ENCODE data around the gene TERB1.

TERB1 gene

GRCh38 chr16:66801320-66802105, at the start of gene TERB1:
Gene TERB1 (minus strand): TSS chr16:66801584. CDS start chr16:66796798, 4,786 bp downstream.
- no peak within 1 kb of the TSS for H3K9ac ChIP-seq (ENCODE audit: low read depth in 1 of 2, low read length in 2 of 2)
- H3K27me3 ChIP-seq (ENCODE audit: control insufficient read depth in 2 of 2, insufficient read depth in 2 of 2, low read length in 2 of 2), result no peaks in the 10 kb centered on the region
- no peak within 1 kb of the TSS for H3K27ac ChIP-seq (ENCODE audit: low read depth in 2 of 2, low read length in 2 of 2)
- H3K4me1 ChIP-seq (ENCODE audit: control insufficient read depth in 2 of 2, insufficient read depth in 2 of 2, low read length in 2 of 2), result no peaks in the 10 kb centered on the region
- H3K9me3 ChIP-seq (ENCODE audit: control insufficient read depth in 2 of 2, low read length in 2 of 2), result no peaks in the 10 kb centered on the region
- H3K36me3 ChIP-seq (ENCODE audit: control insufficient read depth in 2 of 2, insufficient read depth in 2 of 2, low read length in 2 of 2), result peaks cover 21 to 32% of the 10 kb centered on the region in 2 donors
- no peak within 1 kb of the TSS for H3K4me3 ChIP-seq (ENCODE audit: low read length in 2 of 2)

GRCh38 chr16:66850115-66850815, 48.9 kb upstream of the TERB1 start:
- Histone ChIP-seq H3K4me1 (ENCODE audit: control insufficient read depth in 2 of 2, insufficient read depth in 2 of 2, low read length in 2 of 2) (no peaks in the 10 kb centered on the region), H3K9me3 (ENCODE audit: control insufficient read depth in 2 of 2, low read length in 2 of 2) (no peaks in the 10 kb centered on the region), H3K27ac (ENCODE audit: low read depth in 2 of 2, low read length in 2 of 2) (no peak overlapping the region), H3K9ac (ENCODE audit: low read depth in 1 of 2, low read length in 2 of 2) (no peak overlapping the region), H3K36me3 (ENCODE audit: control insufficient read depth in 2 of 2, insufficient read depth in 2 of 2, low read length in 2 of 2) (no peaks in the 10 kb centered on the region), H3K4me3 (ENCODE audit: low read length in 2 of 2) (no peak overlapping the region), H3K27me3 (ENCODE audit: control insufficient read depth in 2 of 2, insufficient read depth in 2 of 2, low read length in 2 of 2) (peaks cover 4 to 15% of the 10 kb centered on the region in 2 donors)

GRCh38 chr16:66849549-66849948, 48.2 kb upstream of the TERB1 start:
- H3K36me3 ChIP-seq (ENCODE audit: control insufficient read depth in 2 of 2, insufficient read depth in 2 of 2, low read length in 2 of 2), result no peaks in the 10 kb centered on the region
- no peak overlapping the region for H3K9ac ChIP-seq (ENCODE audit: low read depth in 1 of 2, low read length in 2 of 2)
- no peak overlapping the region for H3K27ac ChIP-seq (ENCODE audit: low read depth in 2 of 2, low read length in 2 of 2)
- H3K4me1 ChIP-seq (ENCODE audit: control insufficient read depth in 2 of 2, insufficient read depth in 2 of 2, low read length in 2 of 2), result peaks cover under 1 to 1% of the 10 kb centered on the region in 2 donors
- H3K9me3 ChIP-seq (ENCODE audit: control insufficient read depth in 2 of 2, low read length in 2 of 2), result no peaks in the 10 kb centered on the region
- H3K27me3 ChIP-seq (ENCODE audit: control insufficient read depth in 2 of 2, insufficient read depth in 2 of 2, low read length in 2 of 2), result peaks cover 7 to 19% of the 10 kb centered on the region in 2 donors
- no peak overlapping the region for H3K4me3 ChIP-seq (ENCODE audit: low read length in 2 of 2)

GRCh38 chr16:66849021-66849420, 47.6 kb upstream of the TERB1 start:
- peaks cover 3 to 4% of the 10 kb centered on the region in 2 donors for H3K4me1 ChIP-seq (ENCODE audit: control insufficient read depth in 2 of 2, insufficient read depth in 2 of 2, low read length in 2 of 2)
- no peak overlapping the region for H3K4me3 ChIP-seq (ENCODE audit: low read length in 2 of 2)
- H3K27ac ChIP-seq (ENCODE audit: low read depth in 2 of 2, low read length in 2 of 2), result no peak overlapping the region
- H3K9ac ChIP-seq (ENCODE audit: low read depth in 1 of 2, low read length in 2 of 2), result no peak overlapping the region
- no peaks in the 10 kb centered on the region for H3K36me3 ChIP-seq (ENCODE audit: control insufficient read depth in 2 of 2, insufficient read depth in 2 of 2, low read length in 2 of 2)
- peaks cover 9 to 19% of the 10 kb centered on the region in 2 donors for H3K27me3 ChIP-seq (ENCODE audit: control insufficient read depth in 2 of 2, insufficient read depth in 2 of 2, low read length in 2 of 2)
- no peaks in the 10 kb centered on the region for H3K9me3 ChIP-seq (ENCODE audit: control insufficient read depth in 2 of 2, low read length in 2 of 2)

- H3K27ac ChIP-seq (ENCODE audit: low read depth in 2 of 2, low read length in 2 of 2), result no peak overlapping the region
- H3K9me3 ChIP-seq (ENCODE audit: control insufficient read depth in 2 of 2, low read length in 2 of 2), result no peaks in the 10 kb centered on the region
- H3K9ac ChIP-seq (ENCODE audit: low read depth in 1 of 2, low read length in 2 of 2), result no peak overlapping the region
- peaks cover 9 to 19% of the 10 kb centered on the region in 2 donors for H3K27me3 ChIP-seq (ENCODE audit: control insufficient read depth in 2 of 2, insufficient read depth in 2 of 2, low read length in 2 of 2)
- no peak overlapping the region for H3K4me3 ChIP-seq (ENCODE audit: low read length in 2 of 2)
- no peaks in the 10 kb centered on the region for H3K36me3 ChIP-seq (ENCODE audit: control insufficient read depth in 2 of 2, insufficient read depth in 2 of 2, low read length in 2 of 2)
- peaks cover 3 to 4% of the 10 kb centered on the region in 2 donors for H3K4me1 ChIP-seq (ENCODE audit: control insufficient read depth in 2 of 2, insufficient read depth in 2 of 2, low read length in 2 of 2)
These were observed 46.8 kb upstream of the TERB1 start for GRCh38 chr16:66848172-66848571.

- no peak overlapping the region for H3K27ac ChIP-seq (ENCODE audit: low read depth in 2 of 2, low read length in 2 of 2)
- H3K9ac ChIP-seq (ENCODE audit: low read depth in 1 of 2, low read length in 2 of 2), result no peak overlapping the region
- H3K27me3 ChIP-seq (ENCODE audit: control insufficient read depth in 2 of 2, insufficient read depth in 2 of 2, low read length in 2 of 2), result peaks cover 9 to 19% of the 10 kb centered on the region in 2 donors
- H3K9me3 ChIP-seq (ENCODE audit: control insufficient read depth in 2 of 2, low read length in 2 of 2), result no peaks in the 10 kb centered on the region
- H3K36me3 ChIP-seq (ENCODE audit: control insufficient read depth in 2 of 2, insufficient read depth in 2 of 2, low read length in 2 of 2), result no peaks in the 10 kb centered on the region
- H3K4me1 ChIP-seq (ENCODE audit: control insufficient read depth in 2 of 2, insufficient read depth in 2 of 2, low read length in 2 of 2), result peaks cover 3 to 4% of the 10 kb centered on the region in 2 donors
- H3K4me3 ChIP-seq (ENCODE audit: low read length in 2 of 2), result no peak overlapping the region
These were observed 46.2 kb upstream of the TERB1 start for GRCh38 chr16:66847533-66848067.

GRCh38 chr16:66846831-66847230, 45.4 kb upstream of the TERB1 start:
- peaks cover 9 to 19% of the 10 kb centered on the region in 2 donors for H3K27me3 ChIP-seq (ENCODE audit: control insufficient read depth in 2 of 2, insufficient read depth in 2 of 2, low read length in 2 of 2)
- H3K36me3 ChIP-seq (ENCODE audit: control insufficient read depth in 2 of 2, insufficient read depth in 2 of 2, low read length in 2 of 2), result no peaks in the 10 kb centered on the region
- no peak overlapping the region for H3K9ac ChIP-seq (ENCODE audit: low read depth in 1 of 2, low read length in 2 of 2)
- H3K27ac ChIP-seq (ENCODE audit: low read depth in 2 of 2, low read length in 2 of 2), result no peak overlapping the region
- H3K4me1 ChIP-seq (ENCODE audit: control insufficient read depth in 2 of 2, insufficient read depth in 2 of 2, low read length in 2 of 2), result peaks cover 4% of the 10 kb centered on the region in 2 donors
- H3K4me3 ChIP-seq (ENCODE audit: low read length in 2 of 2), result no peak overlapping the region
- no peaks in the 10 kb centered on the region for H3K9me3 ChIP-seq (ENCODE audit: control insufficient read depth in 2 of 2, low read length in 2 of 2)

- Histone ChIP-seq H3K4me1 (ENCODE audit: control insufficient read depth in 2 of 2, insufficient read depth in 2 of 2, low read length in 2 of 2) (peaks cover 4 to 10% of the 10 kb centered on the region in 2 donors), H3K27me3 (ENCODE audit: control insufficient read depth in 2 of 2, insufficient read depth in 2 of 2, low read length in 2 of 2) (peaks cover 9 to 19% of the 10 kb centered on the region in 2 donors), H3K27ac (ENCODE audit: low read depth in 2 of 2, low read length in 2 of 2) (no peak overlapping the region), H3K9me3 (ENCODE audit: control insufficient read depth in 2 of 2, low read length in 2 of 2) (no peaks in the 10 kb centered on the region), H3K4me3 (ENCODE audit: low read length in 2 of 2) (no peak overlapping the region), H3K36me3 (ENCODE audit: control insufficient read depth in 2 of 2, insufficient read depth in 2 of 2, low read length in 2 of 2) (no peaks in the 10 kb centered on the region), H3K9ac (ENCODE audit: low read depth in 1 of 2, low read length in 2 of 2) (no peak overlapping the region)
These were observed 44.9 kb upstream of the TERB1 start for GRCh38 chr16:66846266-66846665.

- Histone ChIP-seq H3K27ac (ENCODE audit: low read depth in 2 of 2, low read length in 2 of 2) (no peak overlapping the region), H3K36me3 (ENCODE audit: control insufficient read depth in 2 of 2, insufficient read depth in 2 of 2, low read length in 2 of 2) (no peaks in the 10 kb centered on the region), H3K4me1 (ENCODE audit: control insufficient read depth in 2 of 2, insufficient read depth in 2 of 2, low read length in 2 of 2) (peaks cover 4 to 12% of the 10 kb centered on the region in 2 donors), H3K9ac (ENCODE audit: low read depth in 1 of 2, low read length in 2 of 2) (no peak overlapping the region), H3K27me3 (ENCODE audit: control insufficient read depth in 2 of 2, insufficient read depth in 2 of 2, low read length in 2 of 2) (peaks cover 9 to 19% of the 10 kb centered on the region in 2 donors), H3K9me3 (ENCODE audit: control insufficient read depth in 2 of 2, low read length in 2 of 2) (no peaks in the 10 kb centered on the region), H3K4me3 (ENCODE audit: low read length in 2 of 2) (peak overlapping the region in 1 of 2 donors; percentile 20)
These were observed 44.4 kb upstream of the TERB1 start for GRCh38 chr16:66845791-66846221.

GRCh38 chr16:66845080-66845410, 43.7 kb upstream of the TERB1 start:
- peak overlapping the region in 1 of 2 donors; percentile 54 for H3K9ac ChIP-seq (ENCODE audit: low read depth in 1 of 2, low read length in 2 of 2)
- no peak overlapping the region for H3K27ac ChIP-seq (ENCODE audit: low read depth in 2 of 2, low read length in 2 of 2)
- H3K4me3 ChIP-seq (ENCODE audit: low read length in 2 of 2), result peak overlapping the region; percentile 50 to 55
- no peaks in the 10 kb centered on the region for H3K9me3 ChIP-seq (ENCODE audit: control insufficient read depth in 2 of 2, low read length in 2 of 2)
- H3K36me3 ChIP-seq (ENCODE audit: control insufficient read depth in 2 of 2, insufficient read depth in 2 of 2, low read length in 2 of 2), result no peaks in the 10 kb centered on the region
- peaks cover 9 to 19% of the 10 kb centered on the region in 2 donors for H3K27me3 ChIP-seq (ENCODE audit: control insufficient read depth in 2 of 2, insufficient read depth in 2 of 2, low read length in 2 of 2)
- peaks cover 4 to 12% of the 10 kb centered on the region in 2 donors for H3K4me1 ChIP-seq (ENCODE audit: control insufficient read depth in 2 of 2, insufficient read depth in 2 of 2, low read length in 2 of 2)
